Measurements from ENCODE around the gene USP47. TPM values are rescaled to one million over a fixed set of nuclear protein-coding genes. Genes with fewer than 3 reads are reported as not detected.

Gene USP47
- total and polyA plus RNA-seq, 2 of the 8 experiments (the other 6 are each of a cell fraction or from before 2014, with no cell fraction given): 4.2 to 21.3 TPM

DNA sequence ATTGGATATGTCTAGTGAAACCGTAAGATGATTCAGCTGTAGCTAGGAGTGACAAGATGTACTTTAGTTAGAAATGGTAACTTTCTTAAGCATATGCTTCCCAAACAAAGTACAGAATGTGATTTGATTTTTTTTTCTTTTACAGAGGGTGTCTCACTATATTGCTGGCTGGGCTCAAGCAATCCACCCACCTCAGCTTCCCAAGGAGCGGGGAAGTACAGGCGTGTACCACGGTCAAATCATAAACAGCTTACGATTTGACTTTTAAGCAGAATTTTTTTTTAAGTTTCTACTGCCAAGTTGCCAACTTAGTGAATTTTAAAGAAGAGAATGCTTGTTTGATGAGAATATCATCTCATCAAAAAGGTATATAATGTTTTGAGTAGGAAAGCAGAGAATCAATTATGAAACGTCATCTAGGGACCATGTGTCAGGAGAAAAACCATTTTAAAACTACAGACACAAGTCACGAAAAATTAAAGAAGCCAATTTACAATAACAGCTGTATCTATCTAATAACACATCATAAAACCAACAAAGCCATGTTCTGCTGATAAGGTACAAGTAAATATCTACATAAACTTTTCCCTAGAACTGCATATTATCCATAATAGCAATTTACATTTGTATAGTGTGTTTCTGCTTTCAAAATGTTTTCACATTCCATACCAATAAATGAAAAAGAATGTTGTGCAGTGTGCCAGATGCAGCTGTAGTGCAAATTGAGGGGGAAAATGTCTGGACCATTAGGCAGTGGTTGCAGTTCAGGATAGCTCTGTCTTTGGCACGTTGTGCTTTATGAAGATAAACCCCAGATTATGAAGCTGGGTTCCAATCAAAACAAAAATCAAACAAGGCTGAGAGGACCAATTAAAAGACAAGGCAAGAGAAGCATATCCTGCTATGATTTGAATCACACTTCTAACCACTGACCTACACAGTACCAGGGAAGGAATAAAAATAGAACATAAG, 33.7 kb upstream of the USP47 start:
- Histone ChIP-seq H2BK20ac (ENCODE audit: low read length) (no peak overlapping the region), H3K9ac (replicated peaks in 1 of 4; ENCODE audit: extremely low read depth in 1 of 4, low read depth in 3 of 4, low read length in 3 of 4) (no peak overlapping the region), H3K9me3 (ENCODE audit: insufficient read depth in 2 of 2, low read depth in 1 of 2, low read length in 1 of 2) (no peaks in the 10 kb centered on the region), H4K5ac (ENCODE audit: insufficient read length, low read depth, low read length) (no peak overlapping the region), H4K20me1 (replicated peaks in 1 of 2; ENCODE audit: control insufficient read depth in 1 of 2, insufficient read depth in 2 of 2, low read length in 2 of 2) (no peaks in the 10 kb centered on the region), H3K79me1 (ENCODE audit: low read depth, low read length) (no peaks in the 10 kb centered on the region), H3K4me3 (ENCODE audit: extremely low read depth in 1 of 4, insufficient read depth in 2 of 4, low read depth in 3 of 4, low read length in 4 of 4) (no peak overlapping the region), H2BK5ac (ENCODE audit: low read depth, low read length) (no peak overlapping the region), H3K4me2 (ENCODE audit: insufficient read depth in 1 of 2, low read depth in 2 of 2, low read length in 2 of 2) (no peak overlapping the region), H3K36me3 (ENCODE audit: control insufficient read depth in 2 of 4, insufficient read depth in 4 of 4, low read length in 3 of 4) (no peaks in the 10 kb centered on the region), H3K4ac (replicated peaks; ENCODE audit: insufficient read length, low read depth, low read length) (no peak overlapping the region), H3K27me3 (replicated peaks in 1 of 4; ENCODE audit: control insufficient read depth in 3 of 4, extremely low read depth in 1 of 4, insufficient read depth in 3 of 4, low read length in 3 of 4) (no peaks in the 10 kb centered on the region), H3K4me1 (replicated peaks in 1 of 4; ENCODE audit: control insufficient read depth in 3 of 4, insufficient read depth in 4 of 4, low read length in 3 of 4) (no peaks in the 10 kb centered on the region), H2BK15ac (ENCODE audit: low read length) (no peak overlapping the region), H2AK5ac (ENCODE audit: low read depth, low read length) (no peak overlapping the region), H4K8ac (ENCODE audit: extremely low read depth, insufficient read depth, low read length) (no peak overlapping the region), H3K56ac (replicated peaks; ENCODE audit: insufficient read length, low read depth, low read length) (no peak overlapping the region), H3K18ac (ENCODE audit: extremely low read depth, low read length) (no peak overlapping the region), H2BK12ac (ENCODE audit: low read depth, low read length) (no peak overlapping the region), H3K23me2 (ENCODE audit: low read depth, low read length) (no peaks in the 10 kb centered on the region), H3K79me2 (ENCODE audit: control insufficient read depth in 1 of 2, insufficient read depth in 2 of 2, low read length in 2 of 2) (no peaks in the 10 kb centered on the region), H2AFZ (ENCODE audit: low read length) (no peak overlapping the region), H3K27ac (ENCODE audit: low read depth, low read length) (no peak overlapping the region), H3K23ac (ENCODE audit: insufficient read length) (no peak overlapping the region), H4K91ac (replicated peaks; ENCODE audit: insufficient read length, low read length) (no peak overlapping the region), H3K14ac (ENCODE audit: insufficient read length) (no peak overlapping the region), H2BK120ac (replicated peaks; ENCODE audit: low read depth, low read length) (no peak overlapping the region)
- no peak for DNase-seq (ENCODE audit: low read depth in 1 of 2, low spot score in 2 of 2)
- ChIA-PET CTCF (ENCODE audit: partially characterized antibody) (interaction anchor here (0.9 to 2.5 kb wide), 5 partner anchors 10 to 474 kb away, joined by 3 to 21 read pairs (median 3); no protein-coding TSS in a partner anchor), POLR2A (ENCODE audit: partially characterized antibody) (no interaction called here)
- no peak for FAIRE-seq
- 88% methylated on average over 8 of the region's 8 CpGs; no CpG with 5 or more reads in 1 of the 2 experiments for WGBS, 2 experiments (ENCODE audit: extremely low coverage in 1 of 2, insufficient coverage in 1 of 2, insufficient read length in 1 of 2, insufficient replicate concordance in 2 of 2, low coverage in 1 of 2, low lambda C conversion rate in 2 of 2, missing lambda C conversion rate in 1 of 2)
- no peak for TF ChIP-seq CEBPB (IDR thresholded peaks at IDR 0.05; ENCODE audit: low read depth, low read length)
- TF ChIP-seq HDAC2 (IDR thresholded peaks at IDR 0.05; ENCODE audit: borderline replicate concordance in 1 of 2, low read depth in 2 of 2, low read length in 2 of 2): no peak
- no peak for TF ChIP-seq NRF1 (IDR thresholded peaks at IDR 0.05; ENCODE audit: low read depth, low read length)
- TF ChIP-seq TAF7 (optimal IDR thresholded peaks at IDR 0.05; ENCODE audit: borderline replicate concordance, low read depth, low read length): no peak
- no peak for TF ChIP-seq YY1 (IDR thresholded peaks at IDR 0.05; ENCODE audit: low read depth, low read length)
- no peak for TF ChIP-seq SP2 (IDR thresholded peaks at IDR 0.05; ENCODE audit: low read length)
- no peak for TF ChIP-seq TEAD4 (IDR thresholded peaks at IDR 0.05; ENCODE audit: low read depth, low read length)
- no peak for TF ChIP-seq TCF12 (IDR thresholded peaks at IDR 0.05; ENCODE audit: low read depth, low read length)
- TF ChIP-seq CREB1 (IDR thresholded peaks at IDR 0.05): no peak
- no peak for TF ChIP-seq RFX5 (IDR thresholded peaks at IDR 0.05; ENCODE audit: borderline replicate concordance, low read depth, low read length)
- no peak for TF ChIP-seq ASH2L (IDR thresholded peaks at IDR 0.05; ENCODE audit: low read length)
- TF ChIP-seq CBX5 (IDR thresholded peaks at IDR 0.05; ENCODE audit: low read depth, low read length): no peak
- TF ChIP-seq RXRA (IDR thresholded peaks at IDR 0.05; ENCODE audit: insufficient read depth, low read depth, low read length): no peak
